Measurements from ENCODE around the gene GRB10.

Gene GRB10

GRCh38 chr7:50803359-50804337 lies 21.0 kb upstream of the GRB10 start:
- no peak for DNase-seq

- DNase-seq = no peak
Observed at GRCh38 chr7:50801907-50802306, 19.2 kb upstream of the GRB10 start.

GRCh38 chr7:50799873-50800272 lies 17.2 kb upstream of the GRB10 start:
- DNase-seq = no peak

GRCh38 chr7:50798126-50798525 lies 15.4 kb upstream of the GRB10 start:
- DNase-seq = no peak

- DNase-seq = no peak
Observed at GRCh38 chr7:50795831-50796230, 13.1 kb upstream of the GRB10 start.

GRCh38 chr7:50795253-50795652 lies 12.6 kb upstream of the GRB10 start:
- no peak for DNase-seq

- no peak for DNase-seq
Observed at GRCh38 chr7:50793947-50794570, 11.4 kb upstream of the GRB10 start.

GRCh38 chr7:50793120-50793946 lies 10.6 kb upstream of the GRB10 start:
- no peak for DNase-seq

GRCh38 chr7:50792342-50793119 lies 9.8 kb upstream of the GRB10 start:
- DNase-seq = no peak

- DNase-seq = no peak
Observed at GRCh38 chr7:50791938-50792341, 9.2 kb upstream of the GRB10 start.

GRCh38 chr7:50791363-50791937 lies 8.8 kb upstream of the GRB10 start:
- DNase-seq = no peak

GRCh38 chr7:50790381-50790780 lies 7.7 kb upstream of the GRB10 start:
- no peak for DNase-seq

- no peak for DNase-seq
Observed at GRCh38 chr7:50788382-50788781, 5.7 kb upstream of the GRB10 start.

GRCh38 chr7:50787825-50788224 lies 5.1 kb upstream of the GRB10 start:
- DNase-seq = no peak

GRCh38 chr7:50785346-50785745 lies 2.6 kb upstream of the GRB10 start:
- no peak for DNase-seq

GRCh38 chr7:50783801-50784507 lies 1.3 kb upstream of the GRB10 start:
- DNase-seq = no peak

GRCh38 chr7:50783303-50783702 lies 607 bp upstream of the GRB10 start:
- DNase-seq = no peak

GRCh38 chr7:50781381-50782293 lies 1.1 kb downstream of the GRB10 start:
- no peak for DNase-seq

- DNase-seq = no peak
Observed at GRCh38 chr7:50780436-50780835, 2.3 kb downstream of the GRB10 start.

- no peak for DNase-seq
Observed at GRCh38 chr7:50779427-50779826, 3.3 kb downstream of the GRB10 start.

Measured in NCI-H1694 (cell line).